ENCODE results near the gene PTPRG. TPM values are rescaled to one million over a fixed set of nuclear protein-coding genes. Genes with fewer than 3 reads are reported as not detected.

The PTPRG gene
- polyA plus RNA-seq, 1 donor (not counting 4 experiments of a cell fraction or from before 2014, with no cell fraction given) = 12.1 TPM

GRCh38 chr3:61793521-61793920, 232.2 kb downstream of the PTPRG start:
- no peak for FAIRE-seq
- dilution Hi-C loops (cut with MboI; ENCODE audit: extremely low pct_ligation_motif_present, low sequenced_read_pairs) = no loop called here

GRCh38 chr3:61794341-61794740, 233.0 kb downstream of the PTPRG start:
- dilution Hi-C loops (cut with MboI; ENCODE audit: extremely low pct_ligation_motif_present, low sequenced_read_pairs) = no loop called here
- Histone ChIP-seq H3K4me2 (ENCODE audit: control insufficient read depth, extremely low read depth, insufficient read depth, low read depth, low read length) (no peak overlapping the region), H3K79me2 (ENCODE audit: control insufficient read depth, insufficient read depth, low read length) (peaks cover 4% of the 10 kb centered on the region), H3K36me3 (ENCODE audit: control insufficient read depth in 2 of 2, extremely low read depth in 1 of 2, insufficient read depth in 2 of 2, low read length in 2 of 2) (no peaks in the 10 kb centered on the region), H3K27ac (ENCODE audit: control insufficient read depth, insufficient read depth, low read length) (no peak overlapping the region), H3K9me1 (ENCODE audit: control insufficient read depth, extremely low read depth, insufficient read depth, low read length) (no peaks in the 10 kb centered on the region), H3K27me3 (ENCODE audit: control insufficient read depth, extremely low read depth, insufficient read depth, low read length) (no peaks in the 10 kb centered on the region), H3K4me3 (ENCODE audit: control insufficient read depth in 2 of 3, extremely low read depth in 1 of 3, insufficient read depth in 2 of 3, low read depth in 1 of 3, low read length in 3 of 3) (no peak overlapping the region), H3K9me3 (ENCODE audit: control insufficient read depth, low read depth, low read length) (no peaks in the 10 kb centered on the region), H2AFZ (ENCODE audit: control insufficient read depth, low read length) (no peak overlapping the region), H3K9ac (ENCODE audit: control insufficient read depth, extremely low read depth, insufficient read depth, low read length) (no peak overlapping the region), H3K4me1 (ENCODE audit: control insufficient read depth, extremely low read depth, insufficient read depth, low read length) (no peaks in the 10 kb centered on the region), H4K20me1 (ENCODE audit: control insufficient read depth, extremely low read depth, insufficient read depth, low read length) (no peaks in the 10 kb centered on the region)
- no peak for DNase-seq (ENCODE audit: low read depth, low spot score)
- FAIRE-seq = no peak
- TF ChIP-seq CTCF (optimal IDR thresholded peaks at IDR 0.05 in 1 of 3, IDR thresholded peaks at IDR 0.05 in 1 of 3, conservative IDR thresholded peaks at IDR 0.05 in 1 of 3; ENCODE audit: extremely low read depth in 1 of 3, insufficient read depth in 2 of 3, low read length in 3 of 3) (no peak), EZH2 (IDR thresholded peaks at IDR 0.05; ENCODE audit: low read length) (no peak)

More at GRCh38 chr3:61793521-61793920, 232.2 kb downstream of the PTPRG start:
- H3K79me2 ChIP-seq (ENCODE audit: control insufficient read depth, insufficient read depth, low read length) = peaks cover 4% of the 10 kb centered on the region
- no peaks in the 10 kb centered on the region for H3K9me1 ChIP-seq (ENCODE audit: control insufficient read depth, extremely low read depth, insufficient read depth, low read length)
- H3K4me2 ChIP-seq (ENCODE audit: control insufficient read depth, extremely low read depth, insufficient read depth, low read depth, low read length) = no peak overlapping the region
- H3K4me1 ChIP-seq (ENCODE audit: control insufficient read depth, extremely low read depth, insufficient read depth, low read length) = no peaks in the 10 kb centered on the region
- H4K20me1 ChIP-seq (ENCODE audit: control insufficient read depth, extremely low read depth, insufficient read depth, low read length) = no peaks in the 10 kb centered on the region
- no peak for TF ChIP-seq CTCF (optimal IDR thresholded peaks at IDR 0.05 in 1 of 3, IDR thresholded peaks at IDR 0.05 in 1 of 3, conservative IDR thresholded peaks at IDR 0.05 in 1 of 3; ENCODE audit: extremely low read depth in 1 of 3, insufficient read depth in 2 of 3, low read length in 3 of 3)
- no peak for TF ChIP-seq EZH2 (IDR thresholded peaks at IDR 0.05; ENCODE audit: low read length)
- no peaks in the 10 kb centered on the region for H3K9me3 ChIP-seq (ENCODE audit: control insufficient read depth, low read depth, low read length)
- no peak overlapping the region for H2AFZ ChIP-seq (ENCODE audit: control insufficient read depth, low read length)
- H3K9ac ChIP-seq (ENCODE audit: control insufficient read depth, extremely low read depth, insufficient read depth, low read length) = no peak overlapping the region
- no peak overlapping the region for H3K27ac ChIP-seq (ENCODE audit: control insufficient read depth, insufficient read depth, low read length)
- no peak for DNase-seq (ENCODE audit: low read depth, low spot score)
- H3K36me3 ChIP-seq (ENCODE audit: control insufficient read depth in 2 of 2, extremely low read depth in 1 of 2, insufficient read depth in 2 of 2, low read length in 2 of 2) = no peaks in the 10 kb centered on the region
- no peaks in the 10 kb centered on the region for H3K27me3 ChIP-seq (ENCODE audit: control insufficient read depth, extremely low read depth, insufficient read depth, low read length)
- no peak overlapping the region for H3K4me3 ChIP-seq (ENCODE audit: control insufficient read depth in 2 of 3, extremely low read depth in 1 of 3, insufficient read depth in 2 of 3, low read depth in 1 of 3, low read length in 3 of 3)

All from keratinocyte (primary cell).